ENCODE measurements around the gene JSRP1. TPM values are rescaled to one million over a fixed set of nuclear protein-coding genes. Genes with fewer than 3 reads are reported as not detected.

Gene JSRP1
- total RNA-seq, 1 donor: 0.54 TPM

Small RNA genes within 50 kb of the gene (small RNA-seq; reads per million reads assigned to genes)
- gene MIR1227: not detected

Other genes with a start within 250 kb of the JSRP1 start
- gene BTBD2, start 240.7 kb downstream of the JSRP1 start, total RNA-seq: 146 TPM
- gene MKNK2, start 205.2 kb downstream of the JSRP1 start, total RNA-seq: 123 TPM
- gene MOB3A, start 160.1 kb downstream of the JSRP1 start, total RNA-seq: 65.4 TPM
- gene IZUMO4, start 159.5 kb downstream of the JSRP1 start, total RNA-seq: 2.2 TPM
- gene AP3D1, start 104.9 kb downstream of the JSRP1 start, total RNA-seq: 137 TPM
- gene DOT1L, start 92.5 kb downstream of the JSRP1 start, total RNA-seq: 14.8 TPM
- gene PLEKHJ1, start 20.1 kb downstream of the JSRP1 start, total RNA-seq: 59.0 TPM
- gene SF3A2, start 19.6 kb downstream of the JSRP1 start, total RNA-seq: 101 TPM
- gene AMH, start 7.1 kb downstream of the JSRP1 start, total RNA-seq: 2.2 TPM
- under 0.01 TPM for gene PEAK3, start 25.8 kb upstream of the JSRP1 start, total RNA-seq
- 2.7 TPM for gene LINGO3, start 51.7 kb upstream of the JSRP1 start, total RNA-seq
- gene LSM7, start 72.2 kb upstream of the JSRP1 start, total RNA-seq: 586 TPM
- 267 TPM for gene SPPL2B, start 72.3 kb upstream of the JSRP1 start, total RNA-seq
- gene TMPRSS9, start 103.8 kb upstream of the JSRP1 start, total RNA-seq: 8.3 TPM
- 76.7 TPM for gene TIMM13, start 171.2 kb upstream of the JSRP1 start, total RNA-seq
- gene LMNB2, start 200.5 kb upstream of the JSRP1 start, total RNA-seq: 80.0 TPM
- gene GADD45B, start 219.7 kb upstream of the JSRP1 start, total RNA-seq: 110 TPM